NCI-H2227 treated with DMSO at 0.1 percent for 48 hours (cell line): ENCODE data around the gene EPHA10.
"Not testable (repeated sequence)": the region's sequence is repeated elsewhere in the genome, so short reads cannot be mapped to it uniquely, and the experiment has no call there.

Experiments
- DNase-seq: peaks from one replicate; lab custom pipeline; 2025; lab: John Stamatoyannopoulos, UW

Gene EPHA10

GRCh38 chr1:37771440-37771839, 6.5 kb upstream of the EPHA10 start:
- DNase-seq: not testable (repeated sequence)

GRCh38 chr1:37767488-37767887, 2.6 kb upstream of the EPHA10 start:
- no peak for DNase-seq

- peak; percentile 33 for DNase-seq
These were observed 1.2 kb upstream of the EPHA10 start for GRCh38 chr1:37765916-37766664.

- peak; percentile 20 for DNase-seq
These were observed 500 bp downstream of the EPHA10 start for GRCh38 chr1:37764414-37764825.

- DNase-seq: no peak
These were observed 1.0 kb downstream of the EPHA10 start for GRCh38 chr1:37763791-37764413.

GRCh38 chr1:37762516-37762915, 2.4 kb downstream of the EPHA10 start:
- no peak for DNase-seq

- DNase-seq: no peak
These were observed 3.4 kb downstream of the EPHA10 start for GRCh38 chr1:37761416-37762095.

GRCh38 chr1:37759451-37759850, 5.5 kb downstream of the EPHA10 start:
- no peak for DNase-seq

GRCh38 chr1:37755951-37756560, 8.9 kb downstream of the EPHA10 start:
- DNase-seq: no peak

- no peak for DNase-seq
These were observed 9.6 kb downstream of the EPHA10 start for GRCh38 chr1:37755290-37755689.

GRCh38 chr1:37753473-37754321, 11.2 kb downstream of the EPHA10 start:
- no peak for DNase-seq

- peak; percentile 35 for DNase-seq
These were observed 12.1 kb downstream of the EPHA10 start for GRCh38 chr1:37752583-37753471.

- peak; percentile 39 for DNase-seq
These were observed 12.7 kb downstream of the EPHA10 start for GRCh38 chr1:37752213-37752582.

- no peak for DNase-seq
These were observed 16.4 kb downstream of the EPHA10 start for GRCh38 chr1:37748565-37748964.

GRCh38 chr1:37746806-37747205, 18.1 kb downstream of the EPHA10 start:
- no peak for DNase-seq

GRCh38 chr1:37741662-37742061, 23.3 kb downstream of the EPHA10 start:
- DNase-seq: no peak

GRCh38 chr1:37741130-37741529, 23.8 kb downstream of the EPHA10 start:
- peak; percentile 4 for DNase-seq

- DNase-seq: no peak
These were observed 25.7 kb downstream of the EPHA10 start for GRCh38 chr1:37739222-37739621.

GRCh38 chr1:37738619-37739018, 26.3 kb downstream of the EPHA10 start:
- DNase-seq: not testable (repeated sequence)

- DNase-seq: not testable (repeated sequence)
These were observed 26.9 kb downstream of the EPHA10 start for GRCh38 chr1:37737975-37738374.
